Measurements from ENCODE around the gene RPLP2. TPM values are rescaled to one million over a fixed set of nuclear protein-coding genes. Genes with fewer than 3 reads are reported as not detected.

RPLP2 gene
- total RNA-seq, 1 donor from 2014 or later: 211 TPM

- Histone ChIP-seq H3K36me3 (ENCODE audit: control insufficient read depth, insufficient read depth, low read length) (peaks cover 30% of the 10 kb centered on the region), H3K27me3 (ENCODE audit: control insufficient read depth, insufficient read depth, low read length) (no peaks in the 10 kb centered on the region), H3K4me3 (ENCODE audit: low read depth, low read length) (peak overlapping the region; percentile 52)
- DNase-seq (ENCODE audit: low read depth) (no peak), FAIRE-seq (no peak)
- TF ChIP-seq, protein P1, sequence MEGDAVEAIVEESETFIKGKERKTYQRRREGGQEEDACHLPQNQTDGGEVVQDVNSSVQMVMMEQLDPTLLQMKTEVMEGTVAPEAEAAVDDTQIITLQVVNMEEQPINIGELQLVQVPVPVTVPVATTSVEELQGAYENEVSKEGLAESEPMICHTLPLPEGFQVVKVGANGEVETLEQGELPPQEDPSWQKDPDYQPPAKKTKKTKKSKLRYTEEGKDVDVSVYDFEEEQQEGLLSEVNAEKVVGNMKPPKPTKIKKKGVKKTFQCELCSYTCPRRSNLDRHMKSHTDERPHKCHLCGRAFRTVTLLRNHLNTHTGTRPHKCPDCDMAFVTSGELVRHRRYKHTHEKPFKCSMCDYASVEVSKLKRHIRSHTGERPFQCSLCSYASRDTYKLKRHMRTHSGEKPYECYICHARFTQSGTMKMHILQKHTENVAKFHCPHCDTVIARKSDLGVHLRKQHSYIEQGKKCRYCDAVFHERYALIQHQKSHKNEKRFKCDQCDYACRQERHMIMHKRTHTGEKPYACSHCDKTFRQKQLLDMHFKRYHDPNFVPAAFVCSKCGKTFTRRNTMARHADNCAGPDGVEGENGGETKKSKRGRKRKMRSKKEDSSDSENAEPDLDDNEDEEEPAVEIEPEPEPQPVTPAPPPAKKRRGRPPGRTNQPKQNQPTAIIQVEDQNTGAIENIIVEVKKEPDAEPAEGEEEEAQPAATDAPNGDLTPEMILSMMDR (IDR thresholded peaks at IDR 0.05; ENCODE audit: insufficient read depth, low read length, severe bottlenecking): no peak
Measured at GRCh38 chr11:841981-842369, 32.2 kb downstream of the RPLP2 start.

GRCh38 chr11:842370-843002, 32.7 kb downstream of the RPLP2 start, which contains the start of the genes POLR2L and TSPAN4:
POLR2L (minus strand) TSS chr11:842529; CDS start chr11:842508, 21 bp downstream.
TSPAN4 (plus strand) TSS chr11:842852; CDS start chr11:850305, 7,453 bp downstream.
- Histone ChIP-seq H3K27me3 (ENCODE audit: control insufficient read depth, insufficient read depth, low read length) (no peaks in the 10 kb centered on the region), H3K4me3 (ENCODE audit: low read depth, low read length) (peak within 1 kb of the TSS; percentile 52), H3K36me3 (ENCODE audit: control insufficient read depth, insufficient read depth, low read length) (peaks cover 25% of the 10 kb centered on the region)
- no peak for FAIRE-seq
- DNase-seq (ENCODE audit: low read depth): peak; percentile 64
- TF ChIP-seq, protein P1 (IDR thresholded peaks at IDR 0.05; ENCODE audit: insufficient read depth, low read length, severe bottlenecking): no peak

DNA sequence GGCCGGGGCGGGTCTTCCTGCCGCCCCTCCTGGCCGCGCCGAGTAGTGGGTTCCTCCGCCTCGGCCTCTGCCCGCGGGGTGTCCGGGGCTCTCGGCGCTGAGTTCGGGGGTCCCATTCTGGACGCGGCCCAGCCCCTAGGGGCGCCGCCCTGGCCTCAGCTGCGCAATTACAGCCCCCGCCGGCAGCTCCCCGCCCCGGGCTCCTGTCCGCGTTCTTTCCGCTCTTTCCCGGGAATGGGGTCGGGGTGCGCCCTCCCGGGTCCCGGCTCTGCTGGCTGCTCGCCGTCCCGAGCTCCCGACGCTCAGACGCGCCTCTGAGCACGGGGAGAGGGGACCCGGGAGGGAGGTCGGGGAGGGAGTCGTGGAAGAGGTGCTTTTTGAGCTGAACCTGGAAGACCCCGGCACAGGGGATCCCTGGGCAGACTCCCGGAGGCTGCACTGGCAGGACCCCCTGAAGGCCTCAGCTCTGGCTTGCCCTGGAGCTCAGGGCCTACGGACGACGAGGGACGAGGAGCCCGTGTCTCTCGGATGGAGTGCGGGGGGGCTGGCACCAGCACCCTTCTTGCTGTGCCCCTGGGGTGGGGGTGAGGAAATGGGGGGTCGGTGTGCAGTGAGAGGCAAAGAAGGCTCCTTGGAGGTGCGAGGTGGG, 33.4 kb downstream of the RPLP2 start:
- no peak for FAIRE-seq
- TF ChIP-seq, protein P1 (IDR thresholded peaks at IDR 0.05; ENCODE audit: insufficient read depth, low read length, severe bottlenecking): peak; percentile 2
- DNase-seq (ENCODE audit: low read depth): no peak
- peak overlapping the region; percentile 52 for H3K4me3 ChIP-seq (ENCODE audit: low read depth, low read length)
- H3K36me3 ChIP-seq (ENCODE audit: control insufficient read depth, insufficient read depth, low read length): peaks cover 19% of the 10 kb centered on the region
- H3K27me3 ChIP-seq (ENCODE audit: control insufficient read depth, insufficient read depth, low read length): no peaks in the 10 kb centered on the region

DNA sequence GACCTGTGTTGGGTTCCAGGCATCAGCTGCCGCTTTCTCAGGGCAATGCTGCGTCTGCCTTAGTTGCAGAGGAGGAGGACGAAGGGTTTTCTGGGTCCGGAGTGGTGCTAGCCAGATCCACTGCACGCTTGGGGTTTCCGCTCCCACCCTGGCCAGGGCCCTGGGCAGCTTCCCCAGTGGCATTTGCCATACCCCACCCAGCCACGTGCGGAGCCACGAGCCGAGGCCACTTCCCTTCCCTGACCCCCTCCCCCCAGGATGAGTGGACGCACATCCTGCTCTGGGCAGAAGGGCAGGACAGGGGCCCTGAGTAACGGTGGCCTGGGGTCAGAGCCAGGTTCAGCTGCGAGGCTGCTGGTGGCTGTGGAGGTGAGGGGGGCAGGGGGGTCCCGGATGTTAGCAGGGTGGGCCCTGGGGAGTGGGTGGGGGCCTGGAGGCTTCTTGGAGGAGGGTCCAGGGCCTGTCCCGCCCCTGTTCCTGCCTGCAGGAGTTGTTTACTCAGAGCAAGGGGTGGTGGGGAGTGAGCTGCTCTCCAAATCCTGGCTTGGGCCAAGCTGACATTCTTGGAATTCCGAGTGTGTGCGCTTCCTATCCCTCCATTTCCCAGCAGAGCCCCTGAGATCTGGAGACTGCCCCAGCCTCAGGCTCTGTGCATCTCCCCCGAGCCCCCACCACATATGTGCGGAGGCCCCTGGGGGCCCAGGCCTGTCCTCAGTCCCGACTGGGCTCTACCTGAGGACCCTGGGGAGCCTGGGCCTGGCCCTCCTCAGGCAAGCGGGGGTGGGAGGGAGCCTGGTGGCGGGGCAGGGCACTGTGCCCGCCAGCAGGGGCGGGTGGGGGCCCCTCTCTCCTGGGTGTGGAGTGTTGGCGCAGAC, 34.3 kb downstream of the RPLP2 start:
- H3K4me3 ChIP-seq (ENCODE audit: low read depth, low read length): peak overlapping the region; percentile 52
- peaks cover 16% of the 10 kb centered on the region for H3K36me3 ChIP-seq (ENCODE audit: control insufficient read depth, insufficient read depth, low read length)
- TF ChIP-seq, protein P1 (IDR thresholded peaks at IDR 0.05; ENCODE audit: insufficient read depth, low read length, severe bottlenecking): no peak
- no peaks in the 10 kb centered on the region for H3K27me3 ChIP-seq (ENCODE audit: control insufficient read depth, insufficient read depth, low read length)
- no peak for FAIRE-seq
- peak; percentile 63 for DNase-seq (ENCODE audit: low read depth)

DNA sequence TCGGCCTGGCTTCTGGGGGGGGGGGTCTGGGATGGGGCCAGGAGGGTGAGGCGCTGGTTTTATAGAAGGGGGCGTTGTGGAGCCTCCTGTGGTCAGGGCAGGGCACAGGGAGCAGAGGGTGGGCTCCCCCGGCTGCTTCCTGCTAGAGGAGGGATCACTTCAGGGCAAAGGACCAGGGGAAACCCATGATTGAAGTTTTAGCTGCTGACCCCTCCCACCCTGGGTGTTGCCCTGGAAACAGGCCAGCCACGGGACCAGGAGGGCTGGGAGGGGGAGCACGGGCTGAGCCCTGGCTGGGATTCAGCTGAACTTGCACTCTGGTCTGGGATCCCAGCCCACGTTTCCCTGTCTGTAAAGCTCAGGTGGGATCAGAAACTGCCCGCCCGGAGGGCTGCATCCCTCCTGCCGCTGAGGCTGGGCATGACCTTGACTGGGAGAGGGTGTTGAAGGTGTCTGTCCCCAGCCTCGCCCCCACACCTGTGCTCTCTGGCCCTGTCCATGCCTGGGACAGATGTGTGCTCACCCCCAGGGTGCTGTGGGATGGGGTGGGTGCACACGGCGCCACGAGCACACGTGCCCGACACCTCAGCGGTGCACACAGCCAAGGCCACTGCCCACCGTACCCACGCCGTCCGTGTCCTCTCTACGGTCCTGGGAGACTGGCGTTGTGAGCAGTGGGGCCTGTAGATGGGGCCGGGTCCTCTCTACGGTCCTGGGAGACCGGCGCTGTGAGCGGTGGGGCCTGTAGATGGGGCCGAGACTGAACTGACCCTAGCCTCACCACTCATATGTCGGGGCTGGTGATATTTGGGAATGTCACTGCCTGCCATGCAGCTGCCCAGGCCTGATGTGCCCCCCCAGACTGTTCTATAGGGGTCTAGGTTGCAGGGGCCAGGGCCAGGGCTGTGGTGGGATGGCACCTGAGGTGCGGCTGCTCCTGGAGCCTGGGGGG, 35.2 kb downstream of the RPLP2 start:
- Histone ChIP-seq H3K36me3 (ENCODE audit: control insufficient read depth, insufficient read depth, low read length) (peaks cover 11% of the 10 kb centered on the region), H3K4me3 (ENCODE audit: low read depth, low read length) (peak overlapping the region; percentile 4), H3K27me3 (ENCODE audit: control insufficient read depth, insufficient read depth, low read length) (no peaks in the 10 kb centered on the region)
- DNase-seq (ENCODE audit: low read depth) (no peak), FAIRE-seq (peak; percentile 72)
- TF ChIP-seq, protein P1 (IDR thresholded peaks at IDR 0.05; ENCODE audit: insufficient read depth, low read length, severe bottlenecking): no peak

Data from bronchial epithelial cell (primary cell).